Left lung (tissue), 10 donors: ENCODE data around the gene ARV1. TPM values are rescaled to one million over a fixed set of nuclear protein-coding genes. Genes with fewer than 3 reads are reported as not detected.

Experiments used
- ATAC-seq: fragments of 200-7000 bp; cut with Tn5 transposase; one replicate; pipeline ENCODE4 v1.9.1; 2020; ENCODE audit warnings: moderate library complexity
- DNase-seq, 4 donors: peaks; one replicate each; pipeline ENCODE4 v3.0.0-alpha.2; 2013 to 2020
- H3K27ac ChIP-seq, 2 donors: fragments of 200-600 bp; sonication (generic) in 1 of 2; one replicate each; pipeline versions ENCODE4 v1.5.0 to v1.8.0; 2020 to 2021
- H3K27me3 ChIP-seq, 2 donors: fragments of 200-600 bp; sonication (generic) in 1 of 2; one replicate each; pipeline versions ENCODE4 v1.5.0 to v1.8.0; 2020 to 2021
- H3K36me3 ChIP-seq, 2 donors: fragments of 200-600 bp; sonication (generic) in 1 of 2; one replicate each; pipeline versions ENCODE4 v1.5.0 to v1.8.0; 2020 to 2021
- H3K4me1 ChIP-seq, 2 donors: fragments of 200-600 bp; one replicate each; pipeline ENCODE4 v1.8.0; 2021
- H3K4me3 ChIP-seq, 2 donors: fragments of 200-600 bp; sonication (generic) in 1 of 2; one replicate each; pipeline versions ENCODE4 v1.5.0 to v1.8.0; 2020 to 2021; ENCODE audit warnings: mild to moderate bottlenecking in 1 of 2
- H3K9me3 ChIP-seq, 2 donors: fragments of 200-600 bp; sonication (generic) in 1 of 2; one replicate each; pipeline versions ENCODE4 v1.5.0 to v1.8.0; 2020 to 2021
- intact Hi-C, 2 donors: fragments of 100-400 bp; cut with DNase I; formaldehyde crosslinking; loops; one replicate each; pipeline versions ENCODE4 v1.11.2 to v1.14.2; 2022
- polyA plus RNA-seq, 6 donors: library from polyadenylated mRNA; unstranded; fragments of 120-200 nt; gene quantifications; one replicate each; pipeline ENCODE4 v1.2.1, GENCODE V29; 2013; ENCODE audit not compliant: insufficient read length in 6 of 6
- total RNA-seq, 2 donors: library from RNA; stranded (reverse); fragmentation: NEBNext Ultra II Directional; extraction: Animal tissue kit (Norgen Biotek cat#: 25700); gene quantifications; one replicate each; pipeline ENCODE4 v1.2.1, GENCODE V29; 2021
- TF ChIP-seq, protein P1 (sequence below), 2 donors: fragments of 200-600 bp; sonication (generic) in 1 of 2; IDR thresholded peaks; one replicate each; pipeline versions ENCODE4 v1.5.0 to v1.8.0; 2021; ENCODE audit warnings: antibody characterized with exemption in 2 of 2
- donor health status: DM: no; HTN: yes; CAD: no.
- donor health status: DM: no; HTN: no; CAD: no.

The ARV1 gene
- total and polyA plus RNA-seq, 8 donors: 16.9 to 25.8 (median 23.3) TPM

DNA sequence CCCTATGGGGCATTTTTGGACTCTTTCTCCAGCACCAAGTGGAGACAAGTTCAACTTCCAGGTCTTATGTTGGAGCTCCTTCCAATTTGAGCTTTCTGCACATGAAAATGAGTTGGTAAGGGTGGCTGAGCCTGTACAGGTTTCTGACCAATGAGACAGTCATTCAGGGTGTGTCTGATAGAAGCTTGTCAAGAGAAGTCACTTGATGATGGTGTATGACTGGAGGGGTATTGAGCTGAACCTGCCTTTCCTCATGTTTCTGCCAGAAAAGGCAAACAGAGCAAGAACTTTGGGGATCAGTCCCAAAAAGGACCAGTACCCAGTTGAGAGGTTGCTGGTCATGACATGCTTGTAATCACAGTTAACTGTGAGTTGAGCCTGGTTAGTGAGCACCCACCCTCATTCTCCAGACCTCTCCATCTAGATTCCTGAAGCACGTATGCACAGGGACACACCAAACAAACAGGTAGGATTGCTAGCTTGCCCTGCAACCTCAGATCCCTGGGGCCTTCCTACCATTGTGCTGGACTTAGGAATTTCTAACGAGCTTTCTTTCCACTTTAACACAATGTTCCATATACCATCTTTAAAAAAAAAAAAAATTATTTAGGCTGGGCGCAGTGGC is 34.6 kb downstream of the ARV1 start:
- intact Hi-C loops: no loop called here
- TF ChIP-seq, protein P1, sequence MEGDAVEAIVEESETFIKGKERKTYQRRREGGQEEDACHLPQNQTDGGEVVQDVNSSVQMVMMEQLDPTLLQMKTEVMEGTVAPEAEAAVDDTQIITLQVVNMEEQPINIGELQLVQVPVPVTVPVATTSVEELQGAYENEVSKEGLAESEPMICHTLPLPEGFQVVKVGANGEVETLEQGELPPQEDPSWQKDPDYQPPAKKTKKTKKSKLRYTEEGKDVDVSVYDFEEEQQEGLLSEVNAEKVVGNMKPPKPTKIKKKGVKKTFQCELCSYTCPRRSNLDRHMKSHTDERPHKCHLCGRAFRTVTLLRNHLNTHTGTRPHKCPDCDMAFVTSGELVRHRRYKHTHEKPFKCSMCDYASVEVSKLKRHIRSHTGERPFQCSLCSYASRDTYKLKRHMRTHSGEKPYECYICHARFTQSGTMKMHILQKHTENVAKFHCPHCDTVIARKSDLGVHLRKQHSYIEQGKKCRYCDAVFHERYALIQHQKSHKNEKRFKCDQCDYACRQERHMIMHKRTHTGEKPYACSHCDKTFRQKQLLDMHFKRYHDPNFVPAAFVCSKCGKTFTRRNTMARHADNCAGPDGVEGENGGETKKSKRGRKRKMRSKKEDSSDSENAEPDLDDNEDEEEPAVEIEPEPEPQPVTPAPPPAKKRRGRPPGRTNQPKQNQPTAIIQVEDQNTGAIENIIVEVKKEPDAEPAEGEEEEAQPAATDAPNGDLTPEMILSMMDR (IDR thresholded peaks at IDR 0.05): no peak
- Histone ChIP-seq H3K4me3 (no peak overlapping the region), H3K36me3 (no peaks in the 10 kb centered on the region), H3K27ac (no peak overlapping the region), H3K4me1 (no peaks in the 10 kb centered on the region), H3K9me3 (peaks cover 0 to 3% of the 10 kb centered on the region in 2 donors), H3K27me3 (no peaks in the 10 kb centered on the region)
- DNase-seq (no peak), ATAC-seq (no peak)

DNA sequence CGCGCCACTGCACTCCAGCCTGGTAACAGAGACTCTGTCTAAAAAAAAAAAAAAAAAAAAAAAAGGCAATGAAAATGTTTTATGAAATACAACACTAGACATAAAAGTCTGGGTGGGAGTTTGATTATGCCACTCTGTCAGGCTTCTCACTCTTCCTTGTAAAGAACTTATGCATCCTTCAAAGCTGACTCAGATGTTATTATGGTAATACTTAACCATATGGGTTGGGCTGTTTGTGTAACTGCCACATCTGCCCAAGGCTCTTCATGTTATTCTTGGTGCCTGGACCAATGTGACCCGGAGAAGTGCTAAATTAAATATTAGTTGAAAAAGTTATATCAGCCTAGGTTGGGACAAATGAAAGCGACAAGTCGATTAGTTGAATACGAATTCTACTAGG is 37.3 kb downstream of the ARV1 start:
- TF ChIP-seq, protein P1 (IDR thresholded peaks at IDR 0.05): no peak
- Histone ChIP-seq H3K36me3 (peaks cover 0 to 9% of the 10 kb centered on the region in 2 donors), H3K4me1 (peaks cover 4 to 17% of the 10 kb centered on the region in 2 donors), H3K4me3 (no peak overlapping the region), H3K27me3 (no peaks in the 10 kb centered on the region), H3K9me3 (no peaks in the 10 kb centered on the region), H3K27ac (no peak overlapping the region)
- DNase-seq (no peak), ATAC-seq (no peak)
- intact Hi-C loops: no loop called here

DNA sequence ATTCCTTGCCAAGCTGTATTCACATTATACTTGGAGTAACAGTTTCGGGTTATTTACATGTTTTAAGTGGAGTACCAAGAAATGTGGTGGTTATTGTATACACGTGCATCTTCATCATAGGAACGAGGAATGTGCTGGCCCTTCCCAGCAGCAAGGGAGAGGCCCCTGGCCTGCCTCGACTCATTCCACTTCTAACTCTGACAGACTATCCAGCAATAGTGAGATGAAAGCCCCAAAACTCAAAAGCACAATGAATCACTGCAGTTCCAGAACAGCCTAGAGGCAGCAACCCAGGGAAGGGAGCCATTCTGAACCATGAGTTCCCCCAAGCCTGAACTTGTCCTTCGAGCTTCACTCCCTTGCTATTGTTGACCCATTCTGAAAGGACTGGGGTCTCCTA is 38.1 kb downstream of the ARV1 start:
- no peak overlapping the region for H3K4me3 ChIP-seq
- DNase-seq: no peak
- intact Hi-C loops: no loop called here
- peaks cover 4 to 25% of the 10 kb centered on the region in 2 donors for H3K4me1 ChIP-seq
- no peaks in the 10 kb centered on the region for H3K27me3 ChIP-seq
- H3K36me3 ChIP-seq: peaks cover 0 to 9% of the 10 kb centered on the region in 2 donors
- TF ChIP-seq, protein P1 (IDR thresholded peaks at IDR 0.05): no peak
- ATAC-seq: no peak
- no peaks in the 10 kb centered on the region for H3K9me3 ChIP-seq
- no peak overlapping the region for H3K27ac ChIP-seq

DNA sequence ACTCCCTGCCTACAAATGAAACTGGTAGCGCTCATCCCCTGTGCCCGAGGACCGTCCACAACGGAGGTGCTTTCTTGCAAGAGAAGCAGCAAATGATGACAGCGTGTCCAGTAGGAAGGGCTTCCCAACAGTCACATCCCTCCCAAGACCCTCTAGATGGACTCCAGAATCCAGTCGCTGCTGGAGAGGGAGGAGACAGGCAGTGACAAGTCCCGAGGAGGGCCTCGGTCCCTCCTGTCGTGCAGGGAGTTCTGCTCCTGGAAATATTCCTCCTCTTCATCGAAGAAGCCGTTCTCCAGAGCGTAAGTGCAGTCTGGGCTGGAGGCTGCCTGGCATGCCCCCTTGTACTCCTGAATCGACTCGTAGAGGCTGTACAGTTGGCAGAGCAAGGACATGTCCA is 40.8 kb downstream of the ARV1 start:
- DNase-seq (no peak), ATAC-seq (no peak)
- H3K27ac ChIP-seq: peak overlapping the region in 1 of 2 donors; percentile 37
- TF ChIP-seq, protein P1 (IDR thresholded peaks at IDR 0.05): no peak
- intact Hi-C loops: no loop called here
- H3K27me3 ChIP-seq: no peaks in the 10 kb centered on the region
- no peak overlapping the region for H3K4me3 ChIP-seq
- peaks cover 0 to 9% of the 10 kb centered on the region in 2 donors for H3K36me3 ChIP-seq
- H3K4me1 ChIP-seq: peaks cover 4 to 25% of the 10 kb centered on the region in 2 donors
- H3K9me3 ChIP-seq: no peaks in the 10 kb centered on the region

DNA sequence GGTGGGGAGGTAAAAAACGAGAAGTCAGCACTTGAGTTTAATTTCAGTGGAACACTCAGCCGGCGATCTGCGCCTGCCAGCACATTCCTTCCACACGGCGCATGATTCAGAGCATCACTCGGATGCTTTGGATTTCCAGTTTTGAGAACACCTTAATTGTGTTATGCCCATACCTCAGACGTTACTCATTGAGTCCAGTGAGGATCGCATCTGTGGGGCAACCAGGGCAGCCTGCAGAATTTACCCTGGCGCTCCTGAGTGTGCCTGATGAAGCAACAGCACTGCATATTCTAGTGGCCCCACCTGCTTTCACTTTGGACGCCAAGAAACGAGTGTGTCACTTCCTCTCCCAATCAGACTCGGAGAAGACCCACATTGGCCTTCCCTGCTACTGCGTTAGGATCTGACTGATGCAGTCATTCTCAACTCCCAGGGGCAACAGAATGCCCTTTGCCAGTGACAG is 41.3 kb downstream of the ARV1 start:
- no peak overlapping the region for H3K4me3 ChIP-seq
- H3K27ac ChIP-seq: peak overlapping the region in 1 of 2 donors; percentile 51
- H3K27me3 ChIP-seq: no peaks in the 10 kb centered on the region
- no peaks in the 10 kb centered on the region for H3K9me3 ChIP-seq
- peaks cover 0 to 9% of the 10 kb centered on the region in 2 donors for H3K36me3 ChIP-seq
- H3K4me1 ChIP-seq: peaks cover 4 to 25% of the 10 kb centered on the region in 2 donors
- ATAC-seq (peak; percentile 33), DNase-seq (no peak)
- TF ChIP-seq, protein P1 (IDR thresholded peaks at IDR 0.05): no peak
- intact Hi-C loops: no loop called here
